Measurements from ENCODE around the gene IRF2.

Gene IRF2

DNA sequence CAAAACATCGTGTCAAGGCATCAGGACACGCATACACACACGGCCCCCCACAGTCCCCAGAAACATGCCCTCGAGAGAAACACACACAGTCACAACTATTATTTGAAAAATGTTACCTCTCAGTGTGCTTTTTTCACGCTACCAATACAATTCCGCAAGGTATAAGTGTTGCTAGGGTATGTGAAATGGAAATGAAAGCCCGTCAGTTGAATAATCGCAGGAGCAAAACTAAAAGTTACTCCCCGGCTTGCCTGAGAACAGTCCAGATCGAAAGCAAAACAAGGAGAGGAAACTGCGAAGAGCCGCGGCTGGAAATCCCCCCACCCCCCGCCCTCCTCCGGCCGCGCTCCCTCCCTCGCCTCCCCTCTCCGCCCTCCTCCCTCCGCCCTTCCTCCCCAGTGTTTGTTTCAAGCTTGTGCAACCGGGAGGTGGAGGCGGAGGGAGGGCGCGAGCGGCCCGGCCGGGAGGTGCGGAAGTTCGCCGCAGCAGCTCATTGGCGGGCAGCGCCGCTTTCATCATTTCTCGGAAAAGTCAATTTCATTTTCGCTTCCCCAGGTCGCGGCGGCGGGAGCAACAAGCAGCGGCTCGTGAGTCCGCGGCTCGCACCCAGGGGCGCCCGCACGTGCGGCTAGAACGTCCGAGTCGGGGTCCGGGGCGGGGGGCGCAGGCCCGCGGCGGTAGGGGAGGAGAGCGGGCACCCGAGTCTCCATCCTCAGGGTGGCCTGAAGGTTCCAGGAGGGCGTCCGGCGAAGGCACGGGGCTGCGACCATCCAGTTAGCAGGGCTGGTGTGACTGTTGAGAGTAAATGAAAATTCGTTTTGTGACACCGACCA lies at the start of gene IRF2:
Gene IRF2 (minus strand): TSS at position 288 of the 833 bp plus-strand sequence. CDS start 45,486 bp downstream, outside the sequence.
- in situ Hi-C loops (cut with HindIII; ENCODE audit: low sequenced_read_pairs), result no loop called here

- in situ Hi-C loops (cut with HindIII; ENCODE audit: low sequenced_read_pairs), result loop anchor here (10.0 kb wide), 1 partner anchor 251 kb away; no protein-coding TSS in a partner anchor
Observed at GRCh38 chr4:184515606-184516005, 41.3 kb upstream of the IRF2 start.

GRCh38 chr4:184514121-184514988 lies 40.0 kb upstream of the IRF2 start:
- in situ Hi-C loops (cut with HindIII; ENCODE audit: low sequenced_read_pairs), result loop anchor here (10.0 kb wide), 1 partner anchor 250 kb away; no protein-coding TSS in a partner anchor

DNA sequence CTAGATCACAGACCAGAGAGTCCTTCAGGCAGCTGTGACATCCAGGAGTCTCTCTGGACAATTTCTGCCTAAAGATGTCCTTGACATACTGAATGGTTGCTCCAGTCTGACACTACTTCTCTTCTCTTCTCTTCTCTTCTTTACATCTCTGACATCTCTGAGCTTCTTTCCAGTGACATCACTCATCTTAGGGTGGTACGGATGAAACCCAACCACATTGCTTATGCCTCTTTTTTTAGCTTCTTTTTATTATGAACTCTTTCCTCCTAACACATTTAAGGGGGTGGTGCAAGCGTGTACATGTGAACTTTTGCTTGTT lies 39.4 kb upstream of the IRF2 start:
- in situ Hi-C loops (cut with HindIII; ENCODE audit: low sequenced_read_pairs), result loop anchor here (10.0 kb wide), 1 partner anchor 249 kb away; no protein-coding TSS in a partner anchor

DNA sequence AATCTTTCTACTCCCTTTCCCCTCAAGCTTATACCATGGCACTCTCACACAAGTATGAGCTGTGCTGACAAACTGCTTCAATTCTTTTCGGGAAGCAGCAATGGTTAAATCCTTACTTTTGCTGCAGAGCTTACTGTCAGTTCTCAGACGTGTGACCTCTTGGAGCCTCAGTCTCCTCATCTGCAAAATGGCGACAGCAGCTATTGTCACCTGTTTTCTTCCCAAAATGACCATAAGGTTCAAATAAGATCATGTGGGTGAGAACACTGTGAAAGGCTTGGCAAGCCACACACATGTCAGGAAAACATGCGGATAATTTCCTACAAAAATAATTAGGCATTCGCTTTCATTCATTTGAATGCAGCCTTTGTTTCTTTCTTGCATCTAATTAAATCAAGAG lies 36.8 kb upstream of the IRF2 start:
- in situ Hi-C loops (cut with HindIII; ENCODE audit: low sequenced_read_pairs), result loop anchor here (10.0 kb wide), 1 partner anchor 246 kb away; no protein-coding TSS in a partner anchor

DNA sequence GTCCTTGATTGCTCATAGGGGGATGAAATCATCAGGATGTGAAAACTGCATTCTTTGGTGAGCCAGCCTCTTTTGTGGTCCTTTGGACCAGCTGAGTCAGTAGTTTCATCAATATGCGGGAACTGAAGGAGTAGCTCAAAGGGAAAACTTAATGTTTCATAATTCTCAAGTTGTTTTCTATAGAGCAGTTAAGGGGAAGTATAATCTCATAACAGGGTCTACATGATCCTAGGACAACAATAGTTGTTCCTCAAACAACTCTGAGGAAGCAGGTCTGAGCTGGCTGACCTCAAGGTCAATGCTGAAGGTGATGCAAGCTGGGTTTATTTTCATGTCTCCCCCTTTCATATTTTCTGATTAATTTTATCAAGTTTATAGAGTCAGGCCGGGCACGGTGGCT lies 36.1 kb upstream of the IRF2 start:
- in situ Hi-C loops (cut with HindIII; ENCODE audit: low sequenced_read_pairs), result loop anchor here (10.0 kb wide), 1 partner anchor 246 kb away; no protein-coding TSS in a partner anchor

GRCh38 chr4:184506527-184507121 lies 32.3 kb upstream of the IRF2 start:
- in situ Hi-C loops (cut with HindIII; ENCODE audit: low sequenced_read_pairs), result no loop called here

- in situ Hi-C loops (cut with HindIII; ENCODE audit: low sequenced_read_pairs), result no loop called here
Observed at GRCh38 chr4:184504385-184504784, 30.0 kb upstream of the IRF2 start.

DNA sequence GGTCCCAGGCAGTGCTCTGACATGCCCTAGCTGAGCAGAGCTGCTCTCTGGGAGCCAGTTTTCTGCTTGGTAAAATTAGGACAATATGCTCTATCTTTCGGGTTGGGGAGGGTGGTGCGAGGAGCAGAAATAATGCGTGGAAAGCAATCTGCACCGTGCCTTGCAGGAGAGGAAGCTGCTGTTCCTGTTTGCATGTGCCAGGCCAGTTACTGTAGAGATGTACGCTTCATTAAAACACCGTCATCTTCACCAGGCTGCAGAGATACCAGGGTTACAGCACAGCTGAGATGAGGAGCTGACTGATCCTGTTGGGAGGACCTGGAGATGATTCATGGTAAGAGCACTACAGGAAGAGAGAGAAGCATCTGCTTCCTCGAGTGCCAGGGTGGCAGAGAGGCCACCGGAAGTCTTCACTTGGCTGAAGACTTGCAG lies 29.5 kb upstream of the IRF2 start:
- in situ Hi-C loops (cut with HindIII; ENCODE audit: low sequenced_read_pairs), result no loop called here

GRCh38 chr4:184500748-184501589 lies 26.6 kb upstream of the IRF2 start:
- in situ Hi-C loops (cut with HindIII; ENCODE audit: low sequenced_read_pairs), result no loop called here

DNA sequence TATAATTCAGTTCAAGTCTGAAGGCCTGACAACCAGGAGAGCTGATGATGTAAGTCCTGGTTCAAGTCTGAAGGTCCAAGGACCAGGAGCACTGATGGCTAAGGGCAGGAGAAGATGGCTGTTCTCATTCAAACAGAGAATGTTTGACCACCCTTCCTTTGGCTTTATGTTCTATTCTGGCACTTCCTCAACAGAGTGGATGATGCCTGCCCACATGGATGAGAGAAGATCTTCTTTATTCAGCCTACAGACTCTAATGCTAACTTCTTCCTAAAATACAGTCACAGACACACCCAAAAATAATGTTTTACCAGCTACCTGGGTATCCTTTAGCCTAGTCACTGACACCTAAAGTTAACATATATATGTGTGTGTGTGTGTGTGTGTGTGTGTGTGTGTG lies 25.6 kb upstream of the IRF2 start:
- in situ Hi-C loops (cut with HindIII; ENCODE audit: low sequenced_read_pairs), result no loop called here

DNA sequence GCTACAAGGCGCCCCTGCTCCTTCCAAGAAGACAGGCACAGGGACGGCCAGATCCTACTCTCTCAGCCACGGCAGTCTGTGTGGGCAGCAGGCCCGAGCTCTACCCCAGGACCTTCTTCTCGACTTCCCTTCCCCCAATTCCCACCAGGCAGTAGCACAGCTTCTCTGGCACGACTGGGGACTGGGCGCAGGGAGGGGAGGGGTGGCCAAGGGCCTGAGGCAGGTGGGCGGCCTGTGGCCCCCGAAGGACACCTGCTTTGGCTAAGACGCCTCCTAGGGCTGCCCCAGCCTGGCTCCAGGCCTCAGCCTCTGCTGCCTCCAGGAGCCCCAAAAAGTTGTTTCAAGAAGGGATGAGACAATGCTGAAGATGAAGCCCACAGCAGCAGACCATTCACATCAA lies 24.2 kb upstream of the IRF2 start:
- in situ Hi-C loops (cut with HindIII; ENCODE audit: low sequenced_read_pairs), result no loop called here

DNA sequence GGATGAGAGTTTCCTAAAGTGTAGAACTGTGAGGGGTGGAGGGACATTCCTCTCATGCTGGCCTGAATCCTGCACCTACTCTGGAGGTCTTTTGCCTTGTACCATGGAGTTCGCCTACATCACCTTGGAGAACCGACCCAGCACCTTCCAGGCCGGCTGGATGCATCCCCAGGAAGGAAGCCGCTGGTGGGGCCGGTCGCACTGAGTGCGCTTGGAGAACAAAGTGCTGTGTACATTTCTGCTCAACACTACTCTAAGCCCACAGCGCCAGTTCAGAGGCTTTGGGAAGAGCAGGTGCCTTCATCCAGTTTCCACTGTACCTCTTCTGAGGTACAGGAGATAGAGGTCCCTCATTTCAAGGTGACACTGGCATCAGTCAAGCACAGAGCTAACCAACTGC lies 15.4 kb upstream of the IRF2 start:
- in situ Hi-C loops (cut with HindIII; ENCODE audit: low sequenced_read_pairs), result no loop called here

DNA sequence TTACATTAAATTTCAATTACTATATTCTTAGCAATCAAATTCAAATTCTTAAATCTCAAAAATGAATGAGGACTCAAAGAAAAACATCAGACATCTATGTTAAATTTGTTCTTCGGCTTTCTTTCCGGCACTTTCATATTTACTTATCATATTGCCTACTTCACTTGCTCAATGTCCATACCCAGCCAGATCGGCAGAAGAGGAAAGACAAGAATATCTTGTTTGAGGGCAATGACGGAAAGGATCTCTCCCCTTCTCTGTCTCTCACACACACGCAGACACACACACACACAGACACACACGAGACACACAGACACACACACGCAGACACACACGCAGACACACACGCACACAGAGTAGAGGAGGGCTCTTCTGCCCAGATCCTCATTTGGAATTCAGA lies 13.2 kb upstream of the IRF2 start:
- in situ Hi-C loops (cut with HindIII; ENCODE audit: low sequenced_read_pairs), result no loop called here

- in situ Hi-C loops (cut with HindIII; ENCODE audit: low sequenced_read_pairs), result no loop called here
Observed at GRCh38 chr4:184485279-184485678, 10.9 kb upstream of the IRF2 start.

- in situ Hi-C loops (cut with HindIII; ENCODE audit: low sequenced_read_pairs), result no loop called here
Observed at GRCh38 chr4:184481544-184481943, 7.2 kb upstream of the IRF2 start.

GRCh38 chr4:184479516-184479950 lies 5.2 kb upstream of the IRF2 start:
- in situ Hi-C loops (cut with HindIII; ENCODE audit: low sequenced_read_pairs), result no loop called here

DNA sequence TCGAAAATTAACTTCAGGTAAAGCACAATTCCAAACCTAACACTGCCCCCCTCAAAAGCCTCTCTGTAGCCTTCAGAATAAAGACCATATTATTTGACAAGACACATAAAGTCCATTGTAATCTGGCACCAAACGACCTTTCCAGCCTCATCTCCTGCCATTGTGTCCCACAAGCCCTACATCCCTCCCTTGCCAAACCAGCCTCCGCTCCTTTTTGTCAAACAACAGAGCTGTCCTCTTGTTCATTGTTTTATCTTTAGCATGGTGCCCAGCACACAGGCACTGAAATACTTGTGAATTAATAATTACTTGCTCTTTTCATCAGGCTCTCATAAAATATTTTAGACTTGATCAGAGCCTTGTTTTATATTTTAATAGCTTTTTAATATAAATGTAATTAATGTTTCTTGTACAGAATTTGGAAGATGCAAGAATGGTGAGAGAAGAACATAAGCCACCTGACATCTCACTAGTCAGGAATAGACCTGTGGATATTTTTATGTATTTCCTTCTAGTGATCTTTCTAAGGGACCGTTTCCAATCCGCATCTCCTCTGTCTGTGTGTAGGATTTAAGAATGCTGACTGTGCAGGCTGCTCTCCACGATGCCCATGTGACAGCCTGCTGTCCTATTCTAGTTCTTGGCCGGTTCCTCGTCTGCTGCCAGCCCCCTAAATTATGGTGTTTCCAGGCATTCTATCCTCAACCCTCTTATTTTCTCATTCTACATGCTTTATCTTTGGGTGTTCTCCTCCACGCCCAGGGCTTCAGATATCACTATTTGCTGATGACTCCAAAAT lies 3.0 kb upstream of the IRF2 start:
- in situ Hi-C loops (cut with HindIII; ENCODE audit: low sequenced_read_pairs), result no loop called here

DNA sequence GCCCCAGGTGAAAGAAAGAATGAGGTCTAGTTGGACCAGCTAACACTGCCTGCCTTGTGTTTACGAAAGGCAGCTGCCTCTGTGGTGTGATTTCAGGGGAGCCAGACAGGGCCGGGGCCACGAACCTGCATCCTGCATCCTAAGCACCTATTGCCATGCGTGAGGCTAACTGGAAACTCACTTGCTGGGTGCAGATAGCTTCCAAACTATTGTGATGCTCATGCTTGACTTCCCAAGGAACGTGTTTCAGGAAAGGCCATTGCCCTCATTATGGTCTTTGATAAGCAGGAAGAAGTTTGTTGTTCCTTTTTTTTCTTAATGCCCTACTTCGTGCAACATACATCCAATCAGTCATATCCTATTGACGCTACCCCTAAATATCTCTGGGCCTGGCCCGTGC lies 2.3 kb upstream of the IRF2 start:
- in situ Hi-C loops (cut with HindIII; ENCODE audit: low sequenced_read_pairs), result no loop called here

DNA sequence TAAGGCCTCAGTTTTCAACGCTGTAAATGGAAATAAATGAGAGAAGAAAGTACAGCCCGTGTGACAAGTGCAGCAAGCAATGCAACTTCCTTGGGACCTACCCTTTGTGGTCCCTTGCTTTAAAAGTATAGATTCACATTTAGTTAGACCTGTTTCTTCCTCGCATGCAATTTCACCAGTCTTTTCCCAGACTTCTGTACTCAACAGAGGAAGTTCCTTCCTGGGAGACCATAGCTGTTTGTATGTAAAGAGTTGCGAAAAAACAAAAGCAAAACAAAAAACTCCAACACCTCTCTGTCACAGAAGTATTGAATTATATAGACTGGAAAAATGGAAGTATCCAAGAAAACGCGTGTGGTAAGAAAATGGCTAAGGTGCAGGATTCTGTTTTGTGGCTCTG lies 1.1 kb upstream of the IRF2 start:
- in situ Hi-C loops (cut with HindIII; ENCODE audit: low sequenced_read_pairs), result no loop called here

Measured in endothelial cell of hepatic sinusoid (primary cell).